LNCAP (cell line): ENCODE results near the gene IWS1.

Source experiments
- TF ChIP-seq, protein P1 (sequence below): fragments of 450-650 bp; IDR thresholded peaks from 2 replicates; pipeline ENCODE4 v1.5.1; 2017; ENCODE audit warnings: mild to moderate bottlenecking

The IWS1 gene

DNA sequence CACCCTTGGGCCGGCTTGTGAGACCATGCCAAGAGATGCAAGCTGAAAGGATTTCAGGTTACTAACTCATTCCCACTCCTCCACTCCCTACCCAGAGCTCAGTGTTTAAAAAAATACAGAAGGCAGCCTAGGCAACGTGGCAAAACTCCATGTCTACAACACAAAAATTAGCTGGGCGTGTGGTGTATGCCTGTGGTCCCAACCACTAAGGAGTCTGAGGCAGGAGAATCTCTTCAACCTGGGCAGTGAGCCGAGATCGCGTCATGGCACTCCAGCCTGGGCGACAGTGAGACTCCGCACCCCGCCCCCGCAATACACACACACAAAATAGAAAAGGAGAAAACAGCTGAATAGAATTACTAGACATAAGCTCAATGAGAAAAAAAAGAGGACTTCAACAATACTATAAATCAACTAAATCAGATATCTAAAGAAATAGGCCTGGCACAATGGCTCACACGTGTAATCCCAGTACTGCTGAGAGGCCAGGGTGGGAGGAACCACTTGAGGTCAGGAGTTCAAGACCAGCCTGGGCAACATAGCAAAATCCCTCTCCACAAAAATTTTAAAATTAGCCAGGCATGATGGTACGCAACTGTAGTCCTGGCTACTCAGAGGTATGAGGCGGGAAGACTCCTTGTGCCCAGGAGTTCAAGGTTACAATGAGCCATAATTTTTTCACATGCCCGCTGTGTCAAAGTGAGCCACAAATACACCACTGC lies 10.1 kb downstream of the IWS1 start:
- TF ChIP-seq, protein P1, sequence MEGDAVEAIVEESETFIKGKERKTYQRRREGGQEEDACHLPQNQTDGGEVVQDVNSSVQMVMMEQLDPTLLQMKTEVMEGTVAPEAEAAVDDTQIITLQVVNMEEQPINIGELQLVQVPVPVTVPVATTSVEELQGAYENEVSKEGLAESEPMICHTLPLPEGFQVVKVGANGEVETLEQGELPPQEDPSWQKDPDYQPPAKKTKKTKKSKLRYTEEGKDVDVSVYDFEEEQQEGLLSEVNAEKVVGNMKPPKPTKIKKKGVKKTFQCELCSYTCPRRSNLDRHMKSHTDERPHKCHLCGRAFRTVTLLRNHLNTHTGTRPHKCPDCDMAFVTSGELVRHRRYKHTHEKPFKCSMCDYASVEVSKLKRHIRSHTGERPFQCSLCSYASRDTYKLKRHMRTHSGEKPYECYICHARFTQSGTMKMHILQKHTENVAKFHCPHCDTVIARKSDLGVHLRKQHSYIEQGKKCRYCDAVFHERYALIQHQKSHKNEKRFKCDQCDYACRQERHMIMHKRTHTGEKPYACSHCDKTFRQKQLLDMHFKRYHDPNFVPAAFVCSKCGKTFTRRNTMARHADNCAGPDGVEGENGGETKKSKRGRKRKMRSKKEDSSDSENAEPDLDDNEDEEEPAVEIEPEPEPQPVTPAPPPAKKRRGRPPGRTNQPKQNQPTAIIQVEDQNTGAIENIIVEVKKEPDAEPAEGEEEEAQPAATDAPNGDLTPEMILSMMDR: no peak

- TF ChIP-seq, protein P1: no peak
These were observed 10.8 kb downstream of the IWS1 start for GRCh38 chr2:127515383-127515915.

DNA sequence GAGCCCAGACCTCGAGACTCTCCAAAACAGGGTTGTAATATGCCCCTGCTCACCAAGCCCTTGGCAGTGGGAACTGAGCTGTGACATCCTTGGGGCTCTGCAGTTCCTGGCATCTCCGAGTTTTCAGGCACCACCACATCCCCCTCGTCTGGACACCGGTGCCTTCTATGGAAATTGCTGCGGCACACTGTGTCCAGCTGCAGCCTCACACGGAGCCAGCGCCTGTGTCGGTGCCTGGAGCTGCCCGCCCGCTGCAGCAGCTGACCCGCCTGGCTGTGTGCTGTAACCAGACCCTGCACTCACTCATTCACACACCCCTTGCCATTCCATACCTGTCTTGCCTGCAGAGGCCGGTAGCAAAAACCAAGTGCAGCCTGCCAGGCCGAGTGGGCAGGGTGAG lies 11.8 kb downstream of the IWS1 start:
- TF ChIP-seq, protein P1: no peak

DNA sequence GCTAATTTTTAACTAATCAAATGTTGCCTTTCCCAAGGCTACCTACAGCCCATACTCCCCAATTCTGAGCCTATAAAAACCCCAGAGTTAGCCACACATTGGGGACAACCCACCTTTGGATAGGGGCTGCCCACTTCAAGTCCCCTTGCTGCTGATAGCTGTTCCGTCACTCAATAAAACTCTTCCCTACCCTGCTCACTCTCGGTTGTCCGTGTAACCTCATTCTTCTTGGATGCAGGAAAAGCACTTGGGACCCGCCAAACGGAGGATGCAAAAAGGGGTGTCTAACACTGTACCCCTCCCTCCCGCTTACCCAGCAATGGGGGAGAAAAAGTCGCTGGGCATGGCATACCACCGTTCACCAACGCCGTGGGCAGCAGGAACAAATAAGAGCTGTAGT lies 12.2 kb downstream of the IWS1 start:
- TF ChIP-seq, protein P1: no peak

DNA sequence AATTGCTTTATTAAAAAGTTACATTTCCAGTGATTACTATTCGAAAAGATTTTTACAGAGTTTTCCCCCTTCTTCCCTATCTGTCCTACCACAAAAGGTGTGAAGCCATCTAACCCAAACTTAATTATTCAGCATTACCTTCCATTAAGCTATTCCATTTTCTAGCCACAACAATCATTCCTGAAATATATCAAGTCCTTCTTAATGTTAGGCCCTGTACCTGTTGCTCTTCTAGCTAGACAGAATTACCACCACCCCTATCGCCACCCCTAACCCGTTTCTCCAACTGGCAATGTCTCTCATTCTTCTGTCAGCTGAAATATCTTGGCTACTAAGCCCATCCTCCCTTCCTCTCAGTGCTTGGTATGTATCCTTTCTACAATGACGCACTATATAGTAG lies 13.9 kb downstream of the IWS1 start:
- TF ChIP-seq, protein P1: no peak

DNA sequence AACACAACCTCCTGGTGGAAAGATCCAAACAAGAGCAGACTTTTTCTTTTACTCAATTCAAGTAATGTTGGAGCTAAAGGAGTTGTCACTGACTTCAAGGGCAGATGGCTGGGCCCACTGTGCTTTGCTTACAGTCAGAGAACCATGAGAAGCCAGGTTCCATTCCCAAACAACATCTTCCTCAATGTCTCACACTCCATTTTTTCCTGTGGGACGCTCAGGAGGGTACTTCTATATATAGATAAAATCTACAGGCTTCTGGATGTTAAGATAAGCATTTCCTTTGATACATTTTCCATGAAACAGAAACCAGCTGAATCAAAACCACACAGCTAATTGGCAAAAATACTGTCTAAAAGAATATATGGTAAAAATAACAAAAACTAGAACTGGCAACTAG lies 14.4 kb downstream of the IWS1 start:
- TF ChIP-seq, protein P1: no peak

DNA sequence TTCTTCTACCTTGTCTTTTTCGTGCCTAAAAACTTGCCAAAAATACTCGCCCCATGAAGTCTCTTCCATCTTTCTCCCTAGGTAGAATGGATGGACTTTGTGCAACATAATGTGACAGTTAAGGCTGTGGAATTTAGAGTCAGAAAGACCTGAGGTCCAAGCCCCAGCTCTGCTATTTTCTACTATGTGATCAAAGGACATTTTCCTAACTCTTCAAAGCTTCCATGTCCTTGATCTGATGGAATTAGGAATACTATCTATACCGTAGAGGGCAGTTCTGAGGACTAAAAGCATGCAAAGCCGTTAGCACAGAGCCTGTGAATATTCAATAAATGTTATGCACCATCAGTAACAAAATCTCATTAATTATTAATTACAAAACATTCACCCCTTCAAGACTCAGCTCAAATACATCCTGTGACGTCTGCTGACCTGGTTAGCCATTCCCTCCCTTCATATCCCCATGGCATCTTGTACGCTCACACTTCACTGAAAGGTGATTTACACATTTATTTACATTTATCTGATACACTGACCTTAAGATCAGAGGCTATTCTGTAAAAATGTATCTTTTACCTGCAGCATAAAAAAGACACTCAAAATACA lies 15.1 kb downstream of the IWS1 start:
- TF ChIP-seq, protein P1: no peak
